Left ventricle myocardium inferior (tissue), 1 donor: Measurements from ENCODE around the gene TMEM273. TPM values are rescaled to one million over a fixed set of nuclear protein-coding genes. Genes with fewer than 3 reads are reported as not detected.
A peak's percentile ranks its signal among the peaks of the same experiment; 100 is the strongest.

Source experiments
- DNase-seq: peaks from one replicate; pipeline ENCODE4 v3.0.0-alpha.2; 2020
- H3K27ac ChIP-seq: fragments of 200-600 bp; replicated peaks from 2 replicates; pipeline ENCODE4 v1.8.0; 2021
- H3K27me3 ChIP-seq: fragments of 200-600 bp; 2 replicates; pipeline ENCODE4 v1.8.0; 2021; ENCODE audit warnings: low read depth
- H3K36me3 ChIP-seq: fragments of 200-600 bp; 2 replicates; pipeline ENCODE4 v1.8.0; 2021
- H3K4me1 ChIP-seq: fragments of 200-600 bp; 2 replicates; pipeline ENCODE4 v1.8.0; 2021
- H3K4me3 ChIP-seq: fragments of 200-600 bp; 2 replicates; pipeline ENCODE4 v1.8.0; 2021; ENCODE audit warnings: mild to moderate bottlenecking, moderate library complexity
- H3K9me3 ChIP-seq: fragments of 200-600 bp; replicated peaks from 2 replicates; pipeline ENCODE4 v1.8.0; 2021
- intact Hi-C: fragments of 100-400 bp; cut with micrococcal nuclease; formaldehyde crosslinking; loops from one replicate; pipeline ENCODE4 v1.11.0; 2022
- total RNA-seq: library from RNA; stranded (reverse); fragmentation: NEBNext Ultra II Directional; extraction: Animal tissue kit (Norgen Biotek cat#: 25700); gene quantifications from one replicate; pipeline ENCODE4 v1.2.1, GENCODE V29; 2021
- TF ChIP-seq, protein P1 (sequence below): fragments of 200-600 bp; IDR thresholded peaks from 2 replicates; pipeline ENCODE4 v1.8.0; 2021; ENCODE audit warnings: antibody characterized with exemption, mild to moderate bottlenecking, borderline replicate concordance
- donor health status: DM: no; HTN: yes; CAD: no; lungs with severe emphysema.

The TMEM273 gene
- total RNA-seq, 1 donor from 2014 or later: 29.0 TPM

DNA sequence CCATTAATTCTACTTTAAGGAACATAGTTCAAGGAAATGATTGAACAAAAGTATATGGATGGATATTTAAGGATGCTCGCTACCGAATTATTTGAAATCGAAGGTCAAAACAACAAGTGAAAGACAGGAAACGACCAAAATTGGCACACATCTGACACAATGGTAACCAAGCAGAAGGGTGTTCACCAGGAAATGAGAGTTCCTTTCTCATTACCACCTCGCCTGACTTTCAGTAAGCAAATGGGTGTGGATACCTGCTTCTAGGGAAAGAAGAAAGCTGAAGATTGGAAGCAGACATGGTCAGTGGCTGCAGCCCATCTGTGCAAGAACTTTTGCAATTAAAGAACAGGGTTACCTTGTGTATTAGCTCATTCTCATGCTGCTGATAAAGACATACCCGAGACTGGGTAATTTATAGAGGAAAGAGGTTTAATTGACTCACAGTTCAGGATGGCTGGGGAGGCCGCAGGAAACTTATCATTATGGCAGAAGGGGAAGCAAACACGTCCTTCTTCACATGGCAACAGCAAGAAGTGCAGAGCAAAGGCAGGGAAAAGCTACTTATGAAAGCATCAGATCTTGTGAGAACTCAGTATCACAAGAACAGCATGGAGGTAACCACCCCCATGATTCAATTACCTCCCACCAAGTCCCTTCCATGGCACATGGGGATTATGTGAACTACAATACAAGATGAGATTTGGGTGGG lies 6.2 kb upstream of the TMEM273 start:
- DNase-seq: no peak
- Histone ChIP-seq H3K27me3 (no peaks in the 10 kb centered on the region), H3K9me3 (no peaks in the 10 kb centered on the region), H3K36me3 (no peaks in the 10 kb centered on the region), H3K27ac (peak overlapping the region; percentile 66), H3K4me3 (no peak overlapping the region), H3K4me1 (peaks cover 23% of the 10 kb centered on the region)
- intact Hi-C loops: no loop called here
- TF ChIP-seq, protein P1, sequence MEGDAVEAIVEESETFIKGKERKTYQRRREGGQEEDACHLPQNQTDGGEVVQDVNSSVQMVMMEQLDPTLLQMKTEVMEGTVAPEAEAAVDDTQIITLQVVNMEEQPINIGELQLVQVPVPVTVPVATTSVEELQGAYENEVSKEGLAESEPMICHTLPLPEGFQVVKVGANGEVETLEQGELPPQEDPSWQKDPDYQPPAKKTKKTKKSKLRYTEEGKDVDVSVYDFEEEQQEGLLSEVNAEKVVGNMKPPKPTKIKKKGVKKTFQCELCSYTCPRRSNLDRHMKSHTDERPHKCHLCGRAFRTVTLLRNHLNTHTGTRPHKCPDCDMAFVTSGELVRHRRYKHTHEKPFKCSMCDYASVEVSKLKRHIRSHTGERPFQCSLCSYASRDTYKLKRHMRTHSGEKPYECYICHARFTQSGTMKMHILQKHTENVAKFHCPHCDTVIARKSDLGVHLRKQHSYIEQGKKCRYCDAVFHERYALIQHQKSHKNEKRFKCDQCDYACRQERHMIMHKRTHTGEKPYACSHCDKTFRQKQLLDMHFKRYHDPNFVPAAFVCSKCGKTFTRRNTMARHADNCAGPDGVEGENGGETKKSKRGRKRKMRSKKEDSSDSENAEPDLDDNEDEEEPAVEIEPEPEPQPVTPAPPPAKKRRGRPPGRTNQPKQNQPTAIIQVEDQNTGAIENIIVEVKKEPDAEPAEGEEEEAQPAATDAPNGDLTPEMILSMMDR: no peak

DNA sequence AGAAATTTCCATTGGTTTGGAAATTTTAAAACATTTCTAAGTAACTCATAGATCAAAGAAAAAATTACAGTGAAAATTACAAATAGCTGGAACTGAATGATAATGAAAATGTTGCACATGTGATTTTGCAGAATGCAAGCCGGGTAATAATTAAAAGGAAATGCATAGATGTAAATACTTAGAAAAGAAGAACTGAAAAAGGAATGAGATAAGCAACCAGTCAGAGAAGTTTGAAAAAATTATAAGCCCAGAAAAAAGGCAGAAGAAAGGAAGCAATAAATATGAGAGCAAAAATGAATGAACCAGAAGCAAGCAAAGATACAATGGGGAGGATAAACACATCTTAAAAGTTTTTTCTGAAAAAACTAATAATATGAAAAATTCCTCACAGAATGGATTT lies 3.2 kb upstream of the TMEM273 start:
- Histone ChIP-seq H3K36me3 (no peaks in the 10 kb centered on the region), H3K27ac (peak overlapping the region; percentile 84), H3K27me3 (no peaks in the 10 kb centered on the region), H3K4me1 (peaks cover 53% of the 10 kb centered on the region), H3K9me3 (no peaks in the 10 kb centered on the region), H3K4me3 (no peak overlapping the region)
- DNase-seq: no peak
- TF ChIP-seq, protein P1: no peak
- intact Hi-C loops: no loop called here

DNA sequence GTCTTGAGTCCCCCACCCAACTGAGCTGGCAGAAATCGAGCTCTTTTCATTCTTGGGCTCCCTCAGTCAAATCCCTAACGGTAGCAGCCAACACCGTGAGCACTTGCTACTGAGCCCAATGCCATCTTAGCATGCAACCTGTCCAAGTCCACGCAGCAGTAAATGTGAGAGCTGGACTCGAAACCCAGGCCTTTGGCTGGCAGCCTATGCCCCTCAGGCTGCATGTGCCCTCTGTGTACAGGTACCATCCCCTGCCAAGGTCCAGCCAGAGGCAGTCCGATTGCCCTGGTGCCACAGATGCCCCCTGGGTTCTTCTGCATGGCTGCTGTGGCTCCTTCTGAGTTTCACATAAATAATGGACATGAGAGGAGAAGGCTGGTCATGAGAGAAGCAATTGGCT lies 1.2 kb upstream of the TMEM273 start:
- Histone ChIP-seq H3K27ac (peak overlapping the region; percentile 84), H3K4me1 (peaks cover 55% of the 10 kb centered on the region), H3K4me3 (no peak overlapping the region), H3K27me3 (no peaks in the 10 kb centered on the region), H3K36me3 (no peaks in the 10 kb centered on the region), H3K9me3 (no peaks in the 10 kb centered on the region)
- intact Hi-C loops: no loop called here
- TF ChIP-seq, protein P1: no peak
- DNase-seq: no peak

DNA sequence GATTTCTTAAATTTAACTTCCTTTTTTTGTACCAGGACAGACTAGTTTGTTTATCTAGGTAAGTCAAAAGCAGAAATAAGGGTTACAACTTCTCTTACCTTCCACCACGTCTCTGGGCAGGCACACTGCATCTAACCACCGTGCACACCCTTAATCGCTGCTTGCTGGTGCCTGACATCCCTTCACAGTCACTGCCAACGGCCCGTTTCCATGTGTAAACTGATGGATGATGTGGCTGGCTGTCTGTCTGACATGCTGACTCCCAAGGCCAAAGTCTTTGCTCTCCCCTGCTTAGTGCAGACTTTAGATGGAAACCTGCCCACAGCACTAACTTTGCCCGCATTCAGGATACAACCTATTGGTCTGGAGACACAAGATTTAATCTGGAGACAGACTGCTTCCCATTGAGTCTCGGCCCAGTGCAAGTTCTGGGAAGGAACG lies 1.1 kb downstream of the TMEM273 start:
- Histone ChIP-seq H3K27me3 (no peaks in the 10 kb centered on the region), H3K4me1 (peaks cover 71% of the 10 kb centered on the region), H3K9me3 (no peaks in the 10 kb centered on the region), H3K27ac (peak overlapping the region; percentile 84), H3K4me3 (peak overlapping the region; percentile 62), H3K36me3 (no peaks in the 10 kb centered on the region)
- intact Hi-C loops: no loop called here
- TF ChIP-seq, protein P1: no peak
- DNase-seq: no peak

DNA sequence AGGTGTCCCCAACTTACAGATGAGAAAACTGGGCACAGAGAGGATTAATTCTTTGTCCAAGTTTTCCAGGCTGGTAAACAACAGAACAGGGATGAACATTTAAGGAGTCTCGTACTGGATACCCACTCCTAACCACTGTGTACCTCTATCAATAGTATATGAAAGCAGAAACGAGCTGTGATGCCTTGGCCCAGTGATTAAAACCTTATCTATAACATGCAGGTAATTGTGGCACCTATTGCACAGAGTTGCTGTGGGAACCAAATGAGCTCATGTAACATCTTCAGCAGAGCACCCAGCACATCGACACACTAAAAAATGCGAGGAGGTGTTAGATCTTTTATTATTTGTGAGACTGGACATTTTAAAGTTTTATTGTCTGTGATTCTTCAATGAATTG lies 1.6 kb downstream of the TMEM273 start:
- H3K27me3 ChIP-seq: no peaks in the 10 kb centered on the region
- intact Hi-C loops: no loop called here
- no peaks in the 10 kb centered on the region for H3K9me3 ChIP-seq
- peak overlapping the region; percentile 84 for H3K27ac ChIP-seq
- H3K4me1 ChIP-seq: peaks cover 74% of the 10 kb centered on the region
- H3K4me3 ChIP-seq: peak overlapping the region; percentile 62
- no peaks in the 10 kb centered on the region for H3K36me3 ChIP-seq
- no peak for DNase-seq
- TF ChIP-seq, protein P1: no peak
